Suprapubic skin (tissue), 4 donors: ENCODE measurements around the gene EIF4A3. TPM values are rescaled to one million over a fixed set of nuclear protein-coding genes. Genes with fewer than 3 reads are reported as not detected.
A peak's percentile ranks its signal among the peaks of the same experiment; 100 is the strongest.

Experiments
- DNase-seq, 2 donors: peaks; one replicate each; pipeline ENCODE4 v3.0.0-alpha.2; 2019; ENCODE audit warnings: low spot score in 2 of 2
- H3K27ac ChIP-seq: fragments of 200-600 bp; sonication (generic); one replicate; pipeline ENCODE4 v1.5.1; 2019
- H3K27me3 ChIP-seq: fragments of 200-600 bp; sonication (generic); one replicate; pipeline ENCODE4 v1.5.1; 2019
- H3K36me3 ChIP-seq: fragments of 200-600 bp; sonication (generic); one replicate; pipeline ENCODE4 v1.5.1; 2019
- H3K4me1 ChIP-seq: fragments of 200-600 bp; sonication (generic); one replicate; pipeline ENCODE4 v1.5.1; 2019
- H3K4me3 ChIP-seq: fragments of 200-600 bp; sonication (generic); one replicate; pipeline ENCODE4 v1.5.1; 2019; ENCODE audit warnings: mild to moderate bottlenecking
- H3K9me3 ChIP-seq: fragments of 200-600 bp; sonication (generic); one replicate; pipeline ENCODE4 v1.5.1; 2019
- CTCF ChIP-seq, 2 donors: fragments of 200-600 bp in 1 of 2; fragments of 450-650 bp in 1 of 2; sonication (generic) in 1 of 2; IDR thresholded peaks; one replicate each; pipeline ENCODE4 v1.5.1; 2016 to 2019; ENCODE audit warnings: antibody characterized with exemption in 2 of 2, mild to moderate bottlenecking in 1 of 2, moderate library complexity in 1 of 2
- EP300 ChIP-seq: sonication (generic); formaldehyde crosslinking; IDR thresholded peaks from one replicate; pipeline ENCODE4 v1.6.1; 2017; ENCODE audit warnings: antibody characterized with exemption
- POLR2A ChIP-seq, 2 donors: fragments of 450-650 bp; IDR thresholded peaks; one replicate each; pipeline ENCODE4 v1.6.1; 2017; ENCODE audit warnings: antibody characterized with exemption in 2 of 2, mild to moderate bottlenecking in 2 of 2, moderate library complexity in 2 of 2
- POLR2AphosphoS5 ChIP-seq, 3 donors: sonication (generic); formaldehyde crosslinking; IDR thresholded peaks; one replicate each; pipeline ENCODE4 v1.6.1; 2017; ENCODE audit warnings: antibody characterized with exemption in 3 of 3
- WGBS: methylation state at CpG from one replicate; pipeline ENCODE4 v1.1.5; 2018; 5-methylcytosine and 5-hydroxymethylcytosine counted together
- total RNA-seq, 4 donors: library from RNA; depleted of rRNA; stranded (reverse); fragments of >200 nt; gene quantifications; one replicate each; pipeline ENCODE4 v1.1.0, GENCODE V29; 2016

Gene EIF4A3
- total RNA-seq, 4 donors from 2014 or later: 59.8 to 69.2 (median 65.7) TPM

DNA sequence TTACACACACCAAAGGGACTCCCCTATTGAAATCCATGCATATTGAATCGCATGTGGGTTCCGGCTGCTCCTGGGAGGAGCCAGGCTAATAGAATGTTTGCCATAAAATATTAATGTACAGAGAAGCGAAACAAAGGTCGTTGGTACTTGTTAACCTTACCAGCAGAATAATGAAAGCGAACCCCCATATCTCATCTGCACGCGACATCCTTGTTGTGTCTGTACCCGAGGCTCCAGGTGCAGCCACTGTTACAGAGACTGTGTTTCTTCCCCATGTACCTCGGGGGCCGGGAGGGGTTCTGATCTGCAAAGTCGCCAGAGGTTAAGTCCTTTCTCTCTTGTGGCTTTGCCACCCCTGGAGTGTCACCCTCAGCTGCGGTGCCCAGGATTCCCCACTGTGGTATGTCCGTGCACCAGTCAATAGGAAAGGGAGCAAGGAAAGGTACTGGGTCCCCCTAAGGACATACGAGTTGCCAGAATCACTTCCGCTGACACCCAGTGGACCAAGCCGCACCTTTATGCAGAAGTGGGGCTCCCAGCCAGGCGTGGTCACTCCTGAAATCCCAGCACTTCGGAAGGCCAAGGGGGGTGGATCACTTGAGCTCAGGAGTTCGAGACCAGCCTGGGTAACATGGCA lies 43.4 kb downstream of the EIF4A3 start:
- Histone ChIP-seq H3K36me3 (peaks cover 7% of the 10 kb centered on the region), H3K27ac (no peak overlapping the region), H3K27me3 (no peaks in the 10 kb centered on the region), H3K9me3 (no peaks in the 10 kb centered on the region), H3K4me3 (no peak overlapping the region), H3K4me1 (peaks cover 41% of the 10 kb centered on the region)
- TF ChIP-seq POLR2AphosphoS5 (IDR thresholded peaks at IDR 0.05) (no peak), POLR2A (IDR thresholded peaks at IDR 0.05) (no peak), CTCF (IDR thresholded peaks at IDR 0.05) (no peak), EP300 (no peak)
- peak in 1 of 2 donors; percentile 47 for DNase-seq
- WGBS: 83% methylated on average over 19 of the region's 19 CpGs

- no peaks in the 10 kb centered on the region for H3K36me3 ChIP-seq
- WGBS: 71% methylated on average over 11 of the region's 15 CpGs
- no peaks in the 10 kb centered on the region for H3K27me3 ChIP-seq
- DNase-seq: peak in 1 of 2 donors; percentile 54
- no peaks in the 10 kb centered on the region for H3K9me3 ChIP-seq
- no peak overlapping the region for H3K27ac ChIP-seq
- peaks cover 41% of the 10 kb centered on the region for H3K4me1 ChIP-seq
- TF ChIP-seq POLR2AphosphoS5 (IDR thresholded peaks at IDR 0.05) (no peak), CTCF (IDR thresholded peaks at IDR 0.05) (no peak), EP300 (no peak), POLR2A (IDR thresholded peaks at IDR 0.05) (no peak)
- H3K4me3 ChIP-seq: peak overlapping the region; percentile 96
These were observed 44.1 kb downstream of the EIF4A3 start for GRCh38 chr17:80102664-80103448.

GRCh38 chr17:80101946-80102663 lies 44.8 kb downstream of the EIF4A3 start:
- DNase-seq: peak in 1 of 2 donors; percentile 71
- no peaks in the 10 kb centered on the region for H3K36me3 ChIP-seq
- no peaks in the 10 kb centered on the region for H3K27me3 ChIP-seq
- H3K27ac ChIP-seq: peak overlapping the region; percentile 71
- H3K9me3 ChIP-seq: no peaks in the 10 kb centered on the region
- H3K4me1 ChIP-seq: peaks cover 41% of the 10 kb centered on the region
- no peak for TF ChIP-seq POLR2AphosphoS5 (IDR thresholded peaks at IDR 0.05)
- TF ChIP-seq POLR2A (IDR thresholded peaks at IDR 0.05): no peak
- no peak for TF ChIP-seq CTCF (IDR thresholded peaks at IDR 0.05)
- no peak for TF ChIP-seq EP300
- 40% methylated on average over 19 of the region's 21 CpGs for WGBS
- H3K4me3 ChIP-seq: peak overlapping the region; percentile 96

DNA sequence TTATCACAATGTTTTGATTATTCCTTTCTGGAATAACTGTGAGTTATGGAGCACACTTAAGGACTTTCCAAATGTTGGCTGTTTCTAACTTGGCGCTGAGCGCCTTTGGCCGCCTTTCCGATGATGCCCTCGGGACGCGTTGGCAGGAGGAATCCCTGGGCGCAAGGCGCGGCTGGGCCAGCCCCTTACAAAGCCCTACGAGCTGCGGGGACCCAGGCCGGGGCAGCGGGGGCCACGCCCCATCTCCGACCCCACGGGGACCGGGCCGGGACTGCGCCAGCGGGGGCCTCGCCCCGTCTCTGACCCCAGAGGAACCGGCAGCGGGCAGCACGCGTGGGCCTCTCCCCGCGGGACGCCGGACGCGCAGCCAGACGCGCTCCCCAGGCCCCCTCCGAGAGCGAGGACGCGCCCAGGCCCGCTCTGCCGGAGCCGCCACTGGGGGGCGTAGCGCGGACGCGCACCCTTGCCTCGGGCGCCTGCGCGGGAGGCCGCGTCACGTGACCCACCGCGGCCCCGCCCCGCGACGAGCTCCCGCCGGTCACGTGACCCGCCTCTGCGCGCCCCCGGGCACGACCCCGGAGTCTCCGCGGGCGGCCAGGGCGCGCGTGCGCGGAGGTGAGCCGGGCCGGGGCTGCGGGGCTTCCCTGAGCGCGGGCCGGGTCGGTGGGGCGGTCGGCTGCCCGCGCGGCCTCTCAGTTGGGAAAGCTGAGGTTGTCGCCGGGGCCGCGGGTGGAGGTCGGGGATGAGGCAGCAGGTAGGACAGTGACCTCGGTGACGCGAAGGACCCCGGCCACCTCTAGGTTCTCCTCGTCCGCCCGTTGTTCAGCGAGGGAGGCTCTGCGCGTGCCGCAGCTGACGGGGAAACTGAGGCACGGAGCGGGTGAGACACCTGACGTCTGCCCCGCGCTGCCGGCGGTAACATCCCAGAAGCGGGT lies 45.6 kb downstream of the EIF4A3 start, which contains the start of gene GAA:
TSS of gene GAA (plus strand) at position 571 of the 935 bp plus-strand sequence. CDS start 3,006 bp downstream, outside the sequence.
- H3K36me3 ChIP-seq: no peaks in the 10 kb centered on the region
- WGBS: under 1% methylated on average over 49 of the region's 114 CpGs
- peak within 1 kb of the TSS; percentile 71 for H3K27ac ChIP-seq
- peak; percentile 76 to 96 for TF ChIP-seq CTCF (IDR thresholded peaks at IDR 0.05)
- TF ChIP-seq POLR2AphosphoS5 (IDR thresholded peaks at IDR 0.05): no peak
- TF ChIP-seq POLR2A (IDR thresholded peaks at IDR 0.05): peak in 1 of 2 donors; percentile 2
- no peaks in the 10 kb centered on the region for H3K9me3 ChIP-seq
- peak within 1 kb of the TSS; percentile 96 for H3K4me3 ChIP-seq
- DNase-seq: peak; percentile 88 to 90
- peaks cover 41% of the 10 kb centered on the region for H3K4me1 ChIP-seq
- no peaks in the 10 kb centered on the region for H3K27me3 ChIP-seq
